ENCODE measurements around the gene MCM7. TPM values are rescaled to one million over a fixed set of nuclear protein-coding genes. Genes with fewer than 3 reads are reported as not detected.

MCM7 gene
- total RNA-seq, 2 donors from 2014 or later = 219 to 242 TPM

DNA sequence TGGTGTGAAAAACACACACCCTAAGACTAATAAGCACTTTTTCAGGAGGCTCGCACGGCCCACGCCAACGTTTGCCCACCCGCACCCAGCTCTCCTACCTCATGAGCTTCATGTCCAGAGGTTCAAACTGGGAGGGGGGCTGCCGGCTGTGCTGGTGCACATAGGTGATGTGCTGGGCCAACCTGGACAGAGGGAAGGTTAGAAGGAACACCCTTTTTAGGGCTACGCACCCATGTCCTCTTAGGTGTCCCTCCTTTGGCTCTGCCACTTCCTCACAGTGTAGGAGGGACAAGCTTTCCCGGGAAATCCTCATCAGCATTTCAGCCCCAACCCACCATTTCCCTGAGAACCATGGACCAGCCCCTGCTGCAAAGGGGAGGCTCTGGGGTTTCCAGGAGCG lies 5.9 kb downstream of the MCM7 start:
- no peaks in the 10 kb centered on the region for H3K27me3 ChIP-seq (ENCODE audit: control insufficient read depth, insufficient read depth, low read length, poor library complexity, severe bottlenecking)
- Mint-ChIP-seq H3K27ac (peak overlapping the region; percentile 75), H3K9me3 (no peaks in the 10 kb centered on the region), H3K36me3 (ENCODE audit: low read depth) (peaks cover 97% of the 10 kb centered on the region), H3K4me1 (peaks cover 17% of the 10 kb centered on the region), H3K4me3 (no peak overlapping the region), H3K27me3 (ENCODE audit: insufficient read depth) (no peaks in the 10 kb centered on the region)
- peaks cover 98% of the 10 kb centered on the region for H3K36me3 ChIP-seq (ENCODE audit: control insufficient read depth, insufficient read depth, low read length)
- no peak overlapping the region for H3K27ac ChIP-seq (ENCODE audit: low read depth, low read length)
- no peak overlapping the region for H3K4me3 ChIP-seq (ENCODE audit: low read length)
- H3K9ac ChIP-seq (ENCODE audit: extremely low read depth, low read length, poor library complexity, severe bottlenecking) = no peak overlapping the region
- TF ChIP-seq, protein P1, sequence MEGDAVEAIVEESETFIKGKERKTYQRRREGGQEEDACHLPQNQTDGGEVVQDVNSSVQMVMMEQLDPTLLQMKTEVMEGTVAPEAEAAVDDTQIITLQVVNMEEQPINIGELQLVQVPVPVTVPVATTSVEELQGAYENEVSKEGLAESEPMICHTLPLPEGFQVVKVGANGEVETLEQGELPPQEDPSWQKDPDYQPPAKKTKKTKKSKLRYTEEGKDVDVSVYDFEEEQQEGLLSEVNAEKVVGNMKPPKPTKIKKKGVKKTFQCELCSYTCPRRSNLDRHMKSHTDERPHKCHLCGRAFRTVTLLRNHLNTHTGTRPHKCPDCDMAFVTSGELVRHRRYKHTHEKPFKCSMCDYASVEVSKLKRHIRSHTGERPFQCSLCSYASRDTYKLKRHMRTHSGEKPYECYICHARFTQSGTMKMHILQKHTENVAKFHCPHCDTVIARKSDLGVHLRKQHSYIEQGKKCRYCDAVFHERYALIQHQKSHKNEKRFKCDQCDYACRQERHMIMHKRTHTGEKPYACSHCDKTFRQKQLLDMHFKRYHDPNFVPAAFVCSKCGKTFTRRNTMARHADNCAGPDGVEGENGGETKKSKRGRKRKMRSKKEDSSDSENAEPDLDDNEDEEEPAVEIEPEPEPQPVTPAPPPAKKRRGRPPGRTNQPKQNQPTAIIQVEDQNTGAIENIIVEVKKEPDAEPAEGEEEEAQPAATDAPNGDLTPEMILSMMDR (conservative IDR thresholded peaks at IDR 0.05) = no peak
- DNase-seq = no peak
- 97 to 98% methylated on average over 7 to 9 of the region's 9 CpGs for WGBS, 2 experiments (ENCODE audit: insufficient coverage in 1 of 2, insufficient read length in 1 of 2)
- H3K4me1 ChIP-seq (ENCODE audit: control insufficient read depth, insufficient read depth, low read length) = peaks cover 6% of the 10 kb centered on the region
- H3K9me3 ChIP-seq (ENCODE audit: control insufficient read depth, low read length) = no peaks in the 10 kb centered on the region

DNA sequence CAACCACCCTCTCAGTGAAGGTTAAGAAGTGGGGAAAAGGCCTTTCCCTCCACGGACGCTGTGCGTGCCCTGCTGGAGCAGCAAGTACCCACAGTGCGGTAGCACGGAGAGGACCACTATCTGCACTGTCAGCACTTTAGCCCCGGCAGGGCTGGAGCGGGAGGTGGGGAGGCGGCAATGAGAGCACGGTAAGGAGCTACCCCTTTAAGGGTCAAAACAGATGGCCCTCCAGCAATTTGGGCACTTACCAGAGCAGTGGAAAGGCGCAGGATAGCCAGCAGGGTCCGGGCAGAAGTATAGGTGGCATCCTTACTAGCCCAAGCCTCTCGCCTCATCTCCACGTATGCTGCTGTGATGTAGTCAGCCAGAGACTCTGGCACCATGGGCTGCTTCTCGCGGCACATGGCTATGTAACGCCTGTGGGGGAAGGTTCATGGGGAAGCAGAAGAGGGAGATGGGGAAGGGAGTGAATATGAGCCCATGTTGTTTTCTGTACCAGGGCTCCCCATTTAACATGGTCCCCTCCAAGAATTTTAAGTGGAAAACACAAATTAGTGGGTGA lies 7.2 kb downstream of the MCM7 start:
- 89 to 97% methylated on average over 13 to 16 of the region's 16 CpGs for WGBS, 2 experiments (ENCODE audit: insufficient coverage in 1 of 2, insufficient read length in 1 of 2)
- no peaks in the 10 kb centered on the region for H3K27me3 Mint-ChIP-seq (ENCODE audit: insufficient read depth)
- Histone ChIP-seq H3K4me1 (ENCODE audit: control insufficient read depth, insufficient read depth, low read length) (peaks cover 6% of the 10 kb centered on the region), H3K9me3 (ENCODE audit: control insufficient read depth, low read length) (no peaks in the 10 kb centered on the region), H3K36me3 (ENCODE audit: control insufficient read depth, insufficient read depth, low read length) (peaks cover 88% of the 10 kb centered on the region), H3K27ac (ENCODE audit: low read depth, low read length) (no peak overlapping the region), H3K4me3 (ENCODE audit: low read length) (no peak overlapping the region), H3K27me3 (ENCODE audit: control insufficient read depth, insufficient read depth, low read length, poor library complexity, severe bottlenecking) (no peaks in the 10 kb centered on the region), H3K9ac (ENCODE audit: extremely low read depth, low read length, poor library complexity, severe bottlenecking) (no peak overlapping the region)
- no peaks in the 10 kb centered on the region for H3K9me3 Mint-ChIP-seq
- TF ChIP-seq, protein P1 (conservative IDR thresholded peaks at IDR 0.05) = no peak
- no peak overlapping the region for H3K4me3 Mint-ChIP-seq
- H3K36me3 Mint-ChIP-seq (ENCODE audit: low read depth) = peaks cover 85% of the 10 kb centered on the region
- no peak for DNase-seq
- peak overlapping the region; percentile 77 for H3K27ac Mint-ChIP-seq
- H3K4me1 Mint-ChIP-seq = peaks cover 14% of the 10 kb centered on the region

DNA sequence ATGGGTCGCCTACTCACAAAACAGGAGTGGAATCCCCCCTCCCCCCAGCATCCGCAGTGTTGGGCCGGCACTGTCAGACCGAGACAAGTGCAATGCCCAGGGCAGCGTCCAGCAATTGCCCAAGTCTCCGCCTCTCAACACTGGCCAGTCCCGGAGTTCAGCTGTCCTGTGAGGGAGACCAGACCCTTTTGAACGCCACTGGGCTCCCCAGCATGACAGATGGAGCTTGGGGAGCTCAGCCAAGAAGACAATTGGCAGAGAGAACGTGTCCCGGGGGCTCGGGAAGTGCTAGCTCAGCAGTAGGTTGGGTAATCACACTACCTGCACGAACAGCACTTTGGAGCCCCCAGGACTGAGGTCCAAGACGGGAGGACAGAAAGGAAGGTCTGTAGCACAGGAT lies 7.7 kb downstream of the MCM7 start:
- peaks cover 9% of the 10 kb centered on the region for H3K4me1 Mint-ChIP-seq
- no peak overlapping the region for H3K4me3 Mint-ChIP-seq

More for the DNA sequence above, 7.7 kb downstream of the MCM7 start:
- TF ChIP-seq, protein P1 (conservative IDR thresholded peaks at IDR 0.05) = no peak
- WGBS, 2 experiments (ENCODE audit: insufficient coverage in 1 of 2, insufficient read length in 1 of 2) = 91 to 93% methylated on average over 8 to 13 of the region's 13 CpGs
- Mint-ChIP-seq H3K27ac (peak overlapping the region; percentile 77), H3K27me3 (ENCODE audit: insufficient read depth) (no peaks in the 10 kb centered on the region), H3K36me3 (ENCODE audit: low read depth) (peaks cover 80% of the 10 kb centered on the region), H3K9me3 (no peaks in the 10 kb centered on the region)
- peaks cover under 1% of the 10 kb centered on the region for H3K4me1 ChIP-seq (ENCODE audit: control insufficient read depth, insufficient read depth, low read length)
- H3K27me3 ChIP-seq (ENCODE audit: control insufficient read depth, insufficient read depth, low read length, poor library complexity, severe bottlenecking) = no peaks in the 10 kb centered on the region
- H3K9me3 ChIP-seq (ENCODE audit: control insufficient read depth, low read length) = no peaks in the 10 kb centered on the region
- no peak overlapping the region for H3K9ac ChIP-seq (ENCODE audit: extremely low read depth, low read length, poor library complexity, severe bottlenecking)
- peak; percentile 66 for DNase-seq
- no peak overlapping the region for H3K27ac ChIP-seq (ENCODE audit: low read depth, low read length)
- H3K36me3 ChIP-seq (ENCODE audit: control insufficient read depth, insufficient read depth, low read length) = peaks cover 82% of the 10 kb centered on the region
- no peak overlapping the region for H3K4me3 ChIP-seq (ENCODE audit: low read length)
